Measurements from ENCODE around the gene BIRC2.

DNA sequence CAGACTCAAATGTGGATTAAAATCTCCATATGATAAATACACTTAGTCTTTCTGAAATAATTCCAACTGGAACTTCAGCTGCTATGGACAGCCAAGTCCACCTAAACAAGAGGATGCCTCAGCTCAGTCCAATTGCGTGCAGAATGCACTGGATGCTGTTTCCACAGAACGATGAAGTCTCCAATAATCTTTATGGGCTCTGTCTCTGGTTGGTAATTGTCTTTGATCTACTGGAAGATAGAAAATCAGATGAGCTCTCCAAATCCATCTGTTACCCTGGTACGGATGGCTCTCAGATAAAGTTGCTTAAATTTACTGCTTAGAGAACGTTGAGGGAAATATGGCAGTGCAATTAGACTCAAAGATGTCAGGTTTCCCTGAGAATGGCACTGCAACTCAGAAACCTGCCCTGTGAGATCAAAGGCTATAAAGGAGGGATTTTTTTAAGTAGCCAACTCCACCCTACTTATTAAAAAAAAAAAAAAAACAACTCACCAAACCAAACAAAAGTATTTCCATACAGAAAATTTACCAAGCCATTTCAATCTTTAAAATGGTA, 30.6 kb upstream of the BIRC2 start:
- no peak for TF ChIP-seq KDM5A (IDR thresholded peaks at IDR 0.05)
- no peak for TF ChIP-seq HDAC2 (IDR thresholded peaks at IDR 0.05)
- TF ChIP-seq SMC3 (IDR thresholded peaks at IDR 0.05): no peak
- no peak for TF ChIP-seq HEYL (CRISPR knock-in tag; IDR thresholded peaks at IDR 0.05)
- TF ChIP-seq CTCF (IDR thresholded peaks at IDR 0.05): no peak
- no peak for TF ChIP-seq SREBF2 (IDR thresholded peaks at IDR 0.05)
- TF ChIP-seq RFX5 (IDR thresholded peaks at IDR 0.05): no peak

Measured in A549 (cell line).